ES-I3 (cell line): ENCODE measurements around the gene MAPK14.
"Not testable (repeated sequence)": the region's sequence is repeated elsewhere in the genome, so short reads cannot be mapped to it uniquely, and the experiment has no call there.

Experiments used
- H3K36me3 ChIP-seq: 2 replicates; pipeline ENCODE4 v1.6.1; 2013; ENCODE audit warnings: mild to moderate bottlenecking, low read length, control low read depth, moderate library complexity; ENCODE audit not compliant: insufficient read depth
- H3K4me1 ChIP-seq: 2 replicates; pipeline ENCODE4 v1.6.1; 2013; ENCODE audit warnings: mild to moderate bottlenecking, control low read depth, low read length; ENCODE audit not compliant: insufficient read depth
- H3K9ac ChIP-seq: 2 replicates; pipeline ENCODE4 v1.6.1; 2013; ENCODE audit warnings: low read depth, mild to moderate bottlenecking, low read length, moderate library complexity
- H3K9me3 ChIP-seq: 2 replicates; pipeline ENCODE4 v1.6.1; 2013; ENCODE audit warnings: mild to moderate bottlenecking, low read length, moderate library complexity; ENCODE audit not compliant: control insufficient read depth, insufficient read depth

Gene MAPK14

DNA sequence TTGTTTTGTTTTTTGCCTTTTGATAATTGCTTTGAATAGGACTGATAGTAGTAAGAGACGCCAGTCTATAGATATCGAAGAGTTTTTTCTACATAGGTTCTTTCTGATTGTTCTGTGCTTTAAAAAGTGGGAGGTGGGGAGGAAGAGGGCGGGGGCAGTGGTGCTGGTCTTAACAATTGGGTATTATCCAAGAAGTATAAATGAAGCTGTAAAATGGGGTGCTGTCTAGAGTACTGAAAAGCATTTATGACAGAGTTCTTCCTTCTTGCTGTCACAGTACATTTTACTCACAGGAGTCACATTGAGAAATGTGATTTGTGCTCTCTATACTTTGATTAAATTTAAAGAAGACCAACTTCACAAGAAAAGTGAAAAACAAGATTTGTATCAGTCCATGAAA lies 41.0 kb downstream of the MAPK14 start:
- H3K4me1 ChIP-seq, result 0 out of 2 replicates have a peak, but pooled peaks cover 6% of the 10 kb centered on the region
- no peak overlapping the region for H3K9ac ChIP-seq
- H3K9me3 ChIP-seq, result no peaks in the 10 kb centered on the region
- no peaks in the 10 kb centered on the region for H3K36me3 ChIP-seq

DNA sequence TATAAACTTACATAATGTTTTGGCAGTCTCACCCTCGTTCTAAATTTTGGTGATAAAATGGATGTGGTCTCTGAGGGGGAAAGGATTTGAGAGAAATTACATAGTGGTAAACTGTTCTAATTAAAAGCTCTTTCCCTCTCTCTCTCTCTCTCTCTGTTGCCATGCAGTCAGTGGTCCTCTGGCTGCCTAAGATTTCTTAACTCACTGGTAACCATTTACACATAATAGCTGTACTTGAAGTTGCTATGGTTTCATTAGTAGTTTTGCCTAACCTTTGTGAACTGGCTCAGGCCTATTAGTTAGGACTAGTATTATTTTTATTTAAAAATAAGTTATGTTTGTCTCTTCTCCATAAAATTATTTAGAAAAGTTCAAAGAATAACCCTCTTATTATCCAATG lies 42.0 kb downstream of the MAPK14 start:
- H3K9me3 ChIP-seq, result no peaks in the 10 kb centered on the region
- no peaks in the 10 kb centered on the region for H3K36me3 ChIP-seq
- H3K9ac ChIP-seq, result no peak overlapping the region
- H3K4me1 ChIP-seq, result 0 out of 2 replicates have a peak, but pooled peaks cover 5% of the 10 kb centered on the region

DNA sequence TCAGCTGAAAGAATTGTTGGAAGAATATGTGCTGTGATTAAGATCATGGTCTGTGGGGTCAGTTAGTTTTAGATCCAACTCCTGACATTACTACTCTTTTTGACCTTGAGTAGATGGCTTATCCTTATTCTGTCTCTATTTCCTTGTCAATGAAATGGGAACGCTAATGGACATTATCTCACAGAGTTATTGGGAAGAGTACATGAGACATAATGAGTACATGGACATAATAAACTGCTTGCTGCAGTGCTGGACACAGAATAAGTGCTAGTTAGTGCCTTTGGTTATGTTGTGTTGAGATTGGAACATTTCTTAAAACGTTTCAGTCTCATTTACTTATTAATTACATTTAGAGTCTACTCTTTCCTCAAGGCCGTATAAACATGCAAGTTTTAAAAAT lies 42.6 kb downstream of the MAPK14 start:
- no peak overlapping the region for H3K9ac ChIP-seq
- no peaks in the 10 kb centered on the region for H3K4me1 ChIP-seq
- H3K9me3 ChIP-seq, result no peaks in the 10 kb centered on the region
- no peaks in the 10 kb centered on the region; the same call in 1 of the 2 replicates for H3K36me3 ChIP-seq

DNA sequence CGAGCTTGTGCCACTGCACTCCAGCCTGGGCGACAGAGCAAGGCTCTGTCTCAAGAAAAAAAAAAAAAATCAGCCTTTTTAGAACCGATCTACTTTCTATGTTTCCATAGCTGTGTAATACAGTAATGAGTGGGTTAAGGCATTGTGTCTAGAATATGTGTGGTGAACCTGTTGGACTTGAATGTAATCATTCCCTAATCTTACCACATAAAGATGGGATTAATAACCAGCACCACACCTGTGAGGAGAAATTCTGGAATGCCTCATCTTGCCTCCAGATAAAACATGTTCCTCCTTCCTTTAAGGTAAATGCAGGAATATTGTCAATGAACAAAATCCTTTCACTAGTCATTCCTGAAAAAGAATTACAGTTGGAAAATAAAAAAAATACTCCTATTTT lies 43.7 kb downstream of the MAPK14 start:
- Histone ChIP-seq H3K9me3 (no peaks in the 10 kb centered on the region), H3K36me3 (no peaks in the 10 kb centered on the region; the same call in 1 of the 2 replicates), H3K9ac (no peak overlapping the region), H3K4me1 (no peaks in the 10 kb centered on the region)

GRCh38 chr6:36071714-36072113 lies 44.1 kb downstream of the MAPK14 start:
- Histone ChIP-seq H3K4me1 (no peaks in the 10 kb centered on the region), H3K9me3 (no peaks in the 10 kb centered on the region), H3K9ac (no peak overlapping the region), H3K36me3 (no peaks in the 10 kb centered on the region; the same call in 1 of the 2 replicates)

- no peak overlapping the region for H3K9ac ChIP-seq
- H3K36me3 ChIP-seq, result no peaks in the 10 kb centered on the region; the same call in 1 of the 2 replicates
- H3K9me3 ChIP-seq, result no peaks in the 10 kb centered on the region
- H3K4me1 ChIP-seq, result no peaks in the 10 kb centered on the region
These were observed 45.1 kb downstream of the MAPK14 start for GRCh38 chr6:36072681-36073080.

DNA sequence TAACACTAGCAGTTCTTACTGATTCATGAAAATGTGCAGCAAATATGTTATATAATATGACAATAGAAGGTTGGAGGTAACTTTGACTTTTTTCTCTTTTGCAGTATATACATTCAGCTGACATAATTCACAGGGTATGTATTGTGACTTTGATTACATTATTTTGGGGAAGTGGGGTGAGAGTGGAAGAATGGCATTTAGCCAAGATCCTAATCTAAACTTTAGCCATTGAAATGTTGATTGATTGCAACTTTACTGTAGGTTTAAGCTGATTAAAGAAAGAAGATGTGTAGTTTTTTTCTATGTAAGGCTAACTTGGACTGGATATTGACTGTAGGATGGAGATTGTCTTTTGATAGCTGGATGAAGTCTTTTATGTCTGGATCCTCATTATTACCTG lies 46.0 kb downstream of the MAPK14 start:
- no peaks in the 10 kb centered on the region for H3K4me1 ChIP-seq
- no peaks in the 10 kb centered on the region for H3K9me3 ChIP-seq
- no peaks in the 10 kb centered on the region; the same call in 1 of the 2 replicates for H3K36me3 ChIP-seq
- no peak overlapping the region for H3K9ac ChIP-seq

- Histone ChIP-seq H3K4me1 (no peaks in the 10 kb centered on the region), H3K9ac (no peak overlapping the region), H3K9me3 (peaks cover 2% of the 10 kb centered on the region; the same call in 1 of the 2 replicates), H3K36me3 (peaks cover 3% of the 10 kb centered on the region; the same call in 1 of the 2 replicates)
These were observed 48.0 kb downstream of the MAPK14 start for GRCh38 chr6:36075656-36076055.

DNA sequence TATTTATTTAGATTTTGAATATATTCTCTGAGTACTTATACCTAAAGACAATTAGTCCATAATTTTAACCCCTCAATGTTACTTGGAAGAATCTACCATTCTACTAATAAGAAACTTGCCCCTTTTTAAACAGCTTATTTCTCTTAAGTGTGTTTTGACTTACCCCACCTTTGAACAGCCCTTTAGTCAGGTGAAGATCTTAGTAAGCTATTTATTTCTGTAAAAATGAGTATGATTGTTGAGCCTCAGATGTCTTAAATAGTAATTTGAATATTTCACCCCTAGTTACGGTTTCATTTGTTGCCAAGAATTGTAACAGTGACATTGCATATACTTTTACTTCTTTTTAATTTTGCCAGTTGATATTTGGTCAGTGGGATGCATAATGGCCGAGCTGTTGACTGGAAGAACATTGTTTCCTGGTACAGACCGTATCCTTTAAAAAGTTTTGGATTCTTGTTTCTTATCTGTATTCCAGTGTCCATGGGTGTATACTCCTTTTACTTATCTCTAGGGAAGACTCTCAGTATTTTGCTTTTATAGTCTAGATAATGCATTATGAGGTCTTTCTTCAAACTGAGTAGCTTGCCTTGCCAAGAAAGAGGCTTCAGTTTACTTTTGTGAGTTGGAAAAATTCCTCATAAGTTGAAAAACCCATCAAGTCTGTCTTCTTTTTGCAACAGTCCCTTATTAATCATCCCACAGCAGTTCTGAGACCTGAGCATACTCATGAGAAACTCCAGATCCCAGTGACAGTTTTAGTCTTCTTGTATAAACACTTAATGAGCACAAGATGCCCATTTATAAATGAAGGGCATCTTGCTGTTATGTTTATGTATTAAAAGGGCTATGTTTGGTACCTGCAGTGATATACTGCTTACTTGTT lies 48.8 kb downstream of the MAPK14 start:
- Histone ChIP-seq H3K9me3 (peaks cover 5% of the 10 kb centered on the region; the same call in 1 of the 2 replicates), H3K4me1 (no peaks in the 10 kb centered on the region), H3K36me3 (peaks cover 3% of the 10 kb centered on the region; the same call in 1 of the 2 replicates), H3K9ac (no peak overlapping the region)

DNA sequence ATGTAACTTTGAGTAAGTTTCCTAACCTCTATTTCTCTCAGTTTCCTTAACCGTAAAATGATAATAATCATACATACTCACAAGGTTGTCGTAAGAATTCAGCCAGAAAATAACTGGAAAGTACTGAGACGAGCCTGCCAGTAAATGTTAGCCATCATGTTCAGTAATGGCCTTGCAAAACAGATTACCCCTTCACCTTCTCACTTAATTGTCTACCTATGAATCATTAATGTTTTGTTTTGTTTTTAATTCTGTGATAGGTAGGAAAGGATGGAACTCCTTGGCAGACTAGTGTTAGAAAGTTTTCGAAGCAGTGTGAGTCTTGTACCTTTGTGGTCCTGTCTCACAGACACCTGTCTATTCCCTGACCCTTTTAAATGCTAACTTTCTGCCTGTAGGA lies 50.6 kb downstream of the MAPK14 start:
- no peaks in the 10 kb centered on the region for H3K4me1 ChIP-seq
- H3K36me3 ChIP-seq, result peaks cover 12% of the 10 kb centered on the region
- no peak overlapping the region for H3K9ac ChIP-seq
- peaks cover 13% of the 10 kb centered on the region; the same call in 1 of the 2 replicates for H3K9me3 ChIP-seq

DNA sequence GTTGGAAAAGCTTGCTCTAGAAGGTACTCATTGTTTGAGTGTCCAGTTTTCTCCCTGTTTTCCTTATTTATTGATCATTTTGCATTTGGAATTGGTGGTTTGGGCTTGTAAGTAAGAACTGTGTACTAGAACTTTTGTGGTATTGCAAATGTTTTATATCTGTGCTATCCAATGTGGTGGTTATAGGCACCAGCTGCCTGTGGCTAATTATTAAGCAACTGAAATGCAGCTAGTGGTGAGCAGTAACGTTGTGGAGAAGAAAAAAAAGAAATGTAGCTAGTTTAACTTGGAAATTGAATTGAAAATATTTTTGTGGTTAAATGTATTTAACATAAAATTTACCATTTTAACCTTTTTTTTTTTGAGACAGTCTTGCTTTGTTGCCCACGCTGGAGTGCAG lies 52.0 kb downstream of the MAPK14 start:
- Histone ChIP-seq H3K9ac (no peak overlapping the region), H3K36me3 (peaks cover 18% of the 10 kb centered on the region), H3K4me1 (no peaks in the 10 kb centered on the region), H3K9me3 (peaks cover 15% of the 10 kb centered on the region; the same call in 1 of the 2 replicates)

DNA sequence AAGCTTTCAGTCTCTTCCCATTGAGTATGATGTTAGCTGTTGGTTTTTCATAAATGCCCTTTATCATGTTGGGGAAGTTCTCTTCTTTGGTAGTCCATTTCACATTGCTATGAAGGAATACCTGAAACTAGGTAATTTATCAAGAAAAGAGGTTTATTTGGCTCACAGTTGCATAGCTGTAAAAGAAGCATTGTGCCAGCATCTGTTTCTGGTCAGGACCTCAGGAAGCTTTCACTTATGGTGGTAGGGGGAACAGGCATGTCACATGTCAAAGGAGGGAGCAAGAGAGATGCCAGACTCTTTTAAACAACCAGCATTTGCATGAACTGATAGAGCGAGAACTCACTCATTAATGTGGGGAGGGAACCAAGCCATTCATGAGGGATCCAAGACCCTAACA lies 54.7 kb downstream of the MAPK14 start:
- Histone ChIP-seq H3K9ac (no peak overlapping the region), H3K4me1 (no peaks in the 10 kb centered on the region), H3K36me3 (peaks cover 18% of the 10 kb centered on the region), H3K9me3 (peaks cover 15% of the 10 kb centered on the region; the same call in 1 of the 2 replicates)

DNA sequence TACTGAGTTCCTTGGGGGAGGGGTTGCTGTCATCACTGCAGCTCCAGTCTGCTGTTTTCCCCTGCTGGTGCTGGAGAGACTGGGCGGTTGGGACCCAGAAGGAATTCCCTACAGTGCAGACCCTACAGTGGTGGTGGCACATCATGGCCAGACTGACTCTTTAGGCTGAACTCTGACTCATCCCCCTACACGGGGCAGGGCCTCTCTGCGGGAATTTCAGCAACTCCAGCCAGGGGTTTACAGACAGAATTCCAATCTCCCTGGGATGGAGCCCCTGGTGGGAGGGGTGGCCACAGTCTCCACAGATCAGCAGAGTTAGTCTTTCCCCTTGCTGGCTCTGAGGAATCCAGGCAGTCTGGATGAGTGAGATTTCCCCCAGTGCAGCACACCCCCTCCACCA lies 55.8 kb downstream of the MAPK14 start:
- H3K36me3 ChIP-seq, result peaks cover 18% of the 10 kb centered on the region
- no peaks in the 10 kb centered on the region for H3K4me1 ChIP-seq
- H3K9me3 ChIP-seq, result peaks cover 15% of the 10 kb centered on the region; the same call in 1 of the 2 replicates
- no peak overlapping the region for H3K9ac ChIP-seq

DNA sequence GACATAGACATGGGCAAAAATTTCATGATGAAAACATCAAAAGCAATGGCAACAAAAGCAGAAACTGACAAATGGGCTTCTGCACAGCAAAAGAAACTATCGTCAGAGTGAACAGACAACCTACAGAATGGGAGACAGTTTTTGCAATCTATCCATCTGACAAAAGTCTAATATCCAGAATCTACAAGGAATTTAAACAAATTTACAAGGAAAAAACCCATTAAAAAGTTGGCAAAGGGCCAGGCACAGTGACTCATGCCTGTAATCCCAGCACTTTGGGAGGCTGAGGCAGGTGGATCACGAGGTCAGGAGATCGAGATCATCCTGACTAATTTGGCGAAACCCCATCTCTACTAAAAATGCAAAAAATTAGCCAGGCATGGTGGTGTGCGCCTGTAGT lies 60.6 kb downstream of the MAPK14 start:
- H3K36me3 ChIP-seq, H3K9me3 ChIP-seq, H3K4me1 ChIP-seq: not testable (repeated sequence)

GRCh38 chr6:36089048-36089447 lies 61.4 kb downstream of the MAPK14 start:
- no peaks in the 10 kb centered on the region; the same call in 1 of the 2 replicates for H3K36me3 ChIP-seq
- no peaks in the 10 kb centered on the region for H3K4me1 ChIP-seq
- H3K9me3 ChIP-seq, result no peaks in the 10 kb centered on the region; the same call in 1 of the 2 replicates
- H3K9ac ChIP-seq, result no peak overlapping the region

More for the DNA sequence above, 60.6 kb downstream of the MAPK14 start:
- H3K9ac ChIP-seq, result not testable (repeated sequence)
